Activated CD8-positive, alpha-beta memory T cell treated with anti-CD3 and anti-CD28 coated beads for 48 hours (primary cell): ENCODE results near the gene FOXO3.
"Not testable (repeated sequence)": the region's sequence is repeated elsewhere in the genome, so short reads cannot be mapped to it uniquely, and the experiment has no call there.

ENCODE experiments used
- DNase-seq, 3 experiments: peaks; one replicate each; pipeline ENCODE4 v3.0.0-alpha.2; 2020; ENCODE audit warnings: low read depth in 2 of 3, low spot score in 2 of 3

FOXO3 gene

GRCh38 chr6:108682383-108683119 lies 121.8 kb downstream of the FOXO3 start:
- DNase-seq = not testable (repeated sequence)

- not testable (repeated sequence) for DNase-seq
These were observed 123.3 kb downstream of the FOXO3 start for GRCh38 chr6:108683976-108684375.

- no peak for DNase-seq
These were observed 124.1 kb downstream of the FOXO3 start for GRCh38 chr6:108684771-108685329.

- no peak for DNase-seq
These were observed 125.3 kb downstream of the FOXO3 start for GRCh38 chr6:108685970-108686369.

GRCh38 chr6:108686896-108687295 lies 126.2 kb downstream of the FOXO3 start:
- no peak for DNase-seq

GRCh38 chr6:108687921-108688320 lies 127.2 kb downstream of the FOXO3 start:
- no peak for DNase-seq

- DNase-seq = no peak
These were observed 128.8 kb downstream of the FOXO3 start for GRCh38 chr6:108689272-108690161.

- no peak for DNase-seq
These were observed 129.8 kb downstream of the FOXO3 start for GRCh38 chr6:108690326-108691049.

- DNase-seq = no peak
These were observed 132.9 kb downstream of the FOXO3 start for GRCh38 chr6:108693430-108694154.

GRCh38 chr6:108694816-108695215 lies 134.1 kb downstream of the FOXO3 start:
- no peak for DNase-seq

GRCh38 chr6:108697561-108698161 lies 136.9 kb downstream of the FOXO3 start:
- DNase-seq = no peak

- DNase-seq = no peak
These were observed 138.0 kb downstream of the FOXO3 start for GRCh38 chr6:108698593-108699289.

GRCh38 chr6:108699290-108700041 lies 138.7 kb downstream of the FOXO3 start:
- DNase-seq = no peak

GRCh38 chr6:108702106-108702851 lies 141.6 kb downstream of the FOXO3 start:
- DNase-seq = no peak

GRCh38 chr6:108706649-108707048 lies 145.9 kb downstream of the FOXO3 start:
- DNase-seq = no peak

- DNase-seq = no peak
These were observed 146.7 kb downstream of the FOXO3 start for GRCh38 chr6:108707328-108707976.

GRCh38 chr6:108710030-108710429 lies 149.3 kb downstream of the FOXO3 start:
- no peak for DNase-seq

- no peak for DNase-seq
These were observed 149.8 kb downstream of the FOXO3 start for GRCh38 chr6:108710551-108710950.
